Astrocyte (in vitro differentiated cells and primary cell): ENCODE measurements around the gene DCTN1. TPM values are rescaled to one million over a fixed set of nuclear protein-coding genes. Genes with fewer than 3 reads are reported as not detected.
"Not testable (repeated sequence)": the region's sequence is repeated elsewhere in the genome, so short reads cannot be mapped to it uniquely, and the experiment has no call there.

Source experiments
- DNase-seq: peaks from one replicate; pipeline ENCODE4 v3.0.0-alpha.2; 2010; ENCODE audit warnings: low read depth
- FAIRE-seq: peaks from 2 replicates; lab custom pipeline; 2011; peaks lifted over from hg19 to GRCh38; lab: Jason Lieb, UNC
- H2AFZ ChIP-seq: 2 replicates; pipeline ENCODE4 v1.6.0; 2012; ENCODE audit warnings: low read depth, low read length, inconsistent platforms
- H3K27ac ChIP-seq: 2 replicates; pipeline ENCODE4 v1.5.1; 2011; ENCODE audit warnings: low read depth, low read length, inconsistent platforms
- H3K27me3 ChIP-seq: 2 replicates; pipeline ENCODE4 v1.6.0; 2011; ENCODE audit warnings: low read length, inconsistent platforms; ENCODE audit not compliant: insufficient read depth
- H3K36me3 ChIP-seq: 2 replicates; pipeline ENCODE4 v1.5.1; 2011; ENCODE audit warnings: low read length, inconsistent platforms; ENCODE audit not compliant: insufficient read depth
- H3K4me1 ChIP-seq: 2 replicates; pipeline ENCODE4 v1.5.1; 2011; ENCODE audit warnings: low read length, inconsistent platforms; ENCODE audit not compliant: insufficient read depth
- H3K4me2 ChIP-seq: 2 replicates; pipeline ENCODE4 v1.6.0; 2012; ENCODE audit warnings: low read length, inconsistent platforms
- H3K4me3 ChIP-seq: 2 replicates; pipeline ENCODE4 v1.5.1; 2011; ENCODE audit warnings: low read depth, mild to moderate bottlenecking, low read length, inconsistent platforms; ENCODE audit not compliant: insufficient read depth
- H3K79me2 ChIP-seq: 2 replicates; pipeline ENCODE4 v1.6.0; 2012; ENCODE audit warnings: mild to moderate bottlenecking, low read length, inconsistent platforms; ENCODE audit not compliant: insufficient read depth
- H3K9ac ChIP-seq: 2 replicates; pipeline ENCODE4 v1.6.0; 2012; ENCODE audit warnings: mild to moderate bottlenecking, low read length, inconsistent platforms
- H3K9me3 ChIP-seq: 2 replicates; pipeline ENCODE4 v1.5.1; 2012; ENCODE audit warnings: low read depth, mild to moderate bottlenecking, low read length, inconsistent platforms; ENCODE audit not compliant: insufficient read depth
- H4K20me1 ChIP-seq: 2 replicates; pipeline ENCODE4 v1.6.0; 2012; ENCODE audit warnings: low read length, inconsistent platforms; ENCODE audit not compliant: insufficient read depth
- H3K27ac Mint-ChIP-seq: one replicate; pipeline ENCODE4 v1.8.0; 2021; ENCODE audit warnings: mild to moderate bottlenecking, mixed read lengths; ENCODE audit not compliant: unreplicated experiment
- H3K27me3 Mint-ChIP-seq: one replicate; pipeline ENCODE4 v1.8.0; 2021; ENCODE audit warnings: low read depth, mixed read lengths; ENCODE audit not compliant: unreplicated experiment
- H3K36me3 Mint-ChIP-seq: one replicate; pipeline ENCODE4 v1.8.0; 2021; ENCODE audit warnings: low read depth, mixed read lengths; ENCODE audit not compliant: unreplicated experiment
- H3K4me1 Mint-ChIP-seq: one replicate; pipeline ENCODE4 v1.8.0; 2021; ENCODE audit warnings: low read depth, mixed read lengths; ENCODE audit not compliant: unreplicated experiment
- H3K4me3 Mint-ChIP-seq: one replicate; pipeline ENCODE4 v1.8.0; 2021; ENCODE audit warnings: mild to moderate bottlenecking, moderate library complexity, mixed read lengths; ENCODE audit not compliant: unreplicated experiment
- H3K9me3 Mint-ChIP-seq: one replicate; pipeline ENCODE4 v1.8.0; 2021; ENCODE audit warnings: mild to moderate bottlenecking, mixed read lengths; ENCODE audit not compliant: unreplicated experiment
- EZH2 ChIP-seq: IDR thresholded peaks from 2 replicates; pipeline ENCODE4 v1.6.1; 2012; ENCODE audit warnings: mild to moderate bottlenecking, low read length, inconsistent platforms; ENCODE audit not compliant: insufficient read depth
- total RNA-seq: library from RNA; stranded (reverse); gene quantifications from 2 replicates; pipeline ENCODE4 v1.2.1, GENCODE V29; 2021
- TF ChIP-seq, protein P1 (sequence below): IDR thresholded peaks from 2 replicates; pipeline ENCODE4 v1.5.1; 2011; ENCODE audit warnings: low read depth, mild to moderate bottlenecking, inconsistent platforms, low read length, moderate library complexity; ENCODE audit not compliant: insufficient read depth

The DCTN1 gene
- total RNA-seq, 1 donor from 2014 or later = 215 TPM

DNA sequence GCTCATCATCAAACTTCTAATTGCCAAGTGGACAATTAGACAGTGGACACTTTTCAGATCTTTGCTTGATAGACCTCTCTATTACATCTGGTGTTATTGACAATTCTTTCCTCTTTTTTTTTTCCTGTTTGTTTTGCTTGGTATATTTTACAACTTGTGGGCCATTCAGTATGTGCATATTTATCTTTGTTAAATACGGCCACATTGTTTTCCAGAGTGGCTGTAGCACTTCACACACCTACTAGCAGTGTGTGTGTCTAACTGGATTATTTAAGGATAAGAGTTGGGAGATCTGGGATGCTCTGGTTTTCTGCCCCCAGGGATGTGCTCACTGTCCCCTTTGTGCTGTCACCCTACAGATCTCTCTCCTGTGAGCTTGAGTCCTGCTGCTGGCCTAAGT, 32.8 kb downstream of the DCTN1 start:
- Histone ChIP-seq H3K27ac (no peak overlapping the region), H3K4me3 (no peak overlapping the region), H3K4me1 (no peaks in the 10 kb centered on the region), H3K36me3 (no peaks in the 10 kb centered on the region), H3K9ac (no peak overlapping the region), H4K20me1 (no peaks in the 10 kb centered on the region), H3K27me3 (peaks cover 3% of the 10 kb centered on the region), H2AFZ (no peak overlapping the region), H3K79me2 (no peaks in the 10 kb centered on the region), H3K4me2 (no peak overlapping the region), H3K9me3 (no peaks in the 10 kb centered on the region)
- Mint-ChIP-seq H3K9me3 (no peaks in the 10 kb centered on the region), H3K4me3 (no peak overlapping the region), H3K4me1 (no peaks in the 10 kb centered on the region), H3K36me3 (no peaks in the 10 kb centered on the region), H3K27me3 (peaks cover 3% of the 10 kb centered on the region), H3K27ac (no peak overlapping the region)
- no peak for FAIRE-seq
- no peak for DNase-seq
- no peak for TF ChIP-seq EZH2
- TF ChIP-seq, protein P1, sequence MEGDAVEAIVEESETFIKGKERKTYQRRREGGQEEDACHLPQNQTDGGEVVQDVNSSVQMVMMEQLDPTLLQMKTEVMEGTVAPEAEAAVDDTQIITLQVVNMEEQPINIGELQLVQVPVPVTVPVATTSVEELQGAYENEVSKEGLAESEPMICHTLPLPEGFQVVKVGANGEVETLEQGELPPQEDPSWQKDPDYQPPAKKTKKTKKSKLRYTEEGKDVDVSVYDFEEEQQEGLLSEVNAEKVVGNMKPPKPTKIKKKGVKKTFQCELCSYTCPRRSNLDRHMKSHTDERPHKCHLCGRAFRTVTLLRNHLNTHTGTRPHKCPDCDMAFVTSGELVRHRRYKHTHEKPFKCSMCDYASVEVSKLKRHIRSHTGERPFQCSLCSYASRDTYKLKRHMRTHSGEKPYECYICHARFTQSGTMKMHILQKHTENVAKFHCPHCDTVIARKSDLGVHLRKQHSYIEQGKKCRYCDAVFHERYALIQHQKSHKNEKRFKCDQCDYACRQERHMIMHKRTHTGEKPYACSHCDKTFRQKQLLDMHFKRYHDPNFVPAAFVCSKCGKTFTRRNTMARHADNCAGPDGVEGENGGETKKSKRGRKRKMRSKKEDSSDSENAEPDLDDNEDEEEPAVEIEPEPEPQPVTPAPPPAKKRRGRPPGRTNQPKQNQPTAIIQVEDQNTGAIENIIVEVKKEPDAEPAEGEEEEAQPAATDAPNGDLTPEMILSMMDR = no peak

DNA sequence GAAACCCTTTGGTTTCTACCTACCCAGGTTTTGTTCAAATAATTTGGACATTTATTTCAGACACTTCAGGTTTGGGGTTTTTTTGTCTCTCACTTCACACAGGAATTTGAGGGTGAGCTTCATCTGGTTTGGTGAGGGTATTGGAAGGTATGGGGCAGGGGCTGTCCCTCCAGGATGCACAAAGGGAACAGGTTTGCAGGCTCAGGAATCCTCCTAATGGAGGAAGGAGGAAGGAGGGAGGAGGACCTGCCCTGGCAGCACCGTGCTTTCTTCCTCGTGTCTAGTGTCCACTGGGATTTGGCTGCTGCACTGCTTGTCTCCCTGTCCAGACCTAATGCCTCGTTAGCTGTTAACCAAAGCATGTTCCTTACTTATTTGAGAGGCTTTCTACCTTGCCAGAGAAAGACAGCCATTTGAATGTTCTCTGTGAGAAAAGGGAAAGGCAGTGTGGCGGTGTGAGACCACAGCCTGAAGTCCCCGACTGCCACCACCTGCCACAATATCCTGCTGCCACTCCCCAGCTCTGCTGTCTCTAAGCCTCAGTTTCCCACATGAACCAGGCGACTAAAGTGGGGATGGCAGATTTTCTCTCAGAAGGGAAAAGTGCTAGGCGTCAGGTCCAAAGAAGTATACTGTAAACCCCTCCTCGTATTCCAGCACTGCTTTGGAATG, 34.7 kb downstream of the DCTN1 start:
- Histone ChIP-seq H3K9ac (no peak overlapping the region), H2AFZ (no peak overlapping the region), H3K79me2 (no peaks in the 10 kb centered on the region), H3K9me3 (no peaks in the 10 kb centered on the region), H3K4me2 (no peak overlapping the region), H3K4me3 (no peak overlapping the region), H4K20me1 (no peaks in the 10 kb centered on the region), H3K27me3 (peaks cover 3% of the 10 kb centered on the region), H3K27ac (no peak overlapping the region), H3K4me1 (no peaks in the 10 kb centered on the region), H3K36me3 (no peaks in the 10 kb centered on the region)
- DNase-seq (no peak), FAIRE-seq (no peak)
- Mint-ChIP-seq H3K36me3 (no peaks in the 10 kb centered on the region), H3K9me3 (no peaks in the 10 kb centered on the region), H3K27me3 (peaks cover 3% of the 10 kb centered on the region), H3K27ac (no peak overlapping the region), H3K4me3 (no peak overlapping the region), H3K4me1 (no peaks in the 10 kb centered on the region)
- TF ChIP-seq, protein P1 = no peak
- no peak for TF ChIP-seq EZH2

DNA sequence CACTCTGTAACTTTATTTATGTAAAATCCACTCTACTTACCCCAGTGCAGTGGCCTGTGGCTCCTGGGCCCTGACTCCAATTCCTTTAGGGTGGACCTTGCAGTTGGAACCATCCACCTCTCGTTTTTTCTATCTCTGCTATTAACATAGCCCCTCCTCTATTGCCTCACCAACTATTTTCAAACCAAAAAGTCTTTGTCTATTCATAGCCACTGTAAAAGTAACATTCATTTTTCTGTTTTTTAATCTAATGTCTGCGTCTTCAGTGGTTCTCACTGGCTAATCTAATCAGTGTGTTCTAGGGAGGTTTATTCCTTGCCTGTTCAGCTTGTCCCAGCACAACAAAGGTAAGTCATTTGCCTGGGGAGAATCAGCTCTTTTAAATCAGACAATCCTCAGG, 36.8 kb downstream of the DCTN1 start, which contains the start of gene SLC4A5:
TSS of gene SLC4A5 (minus strand) at position 101 of the 400 bp plus-strand sequence. CDS start 28,393 bp downstream, outside the sequence.
- H3K27ac ChIP-seq = no peak within 1 kb of the TSS
- TF ChIP-seq, protein P1 = no peak
- no peak for TF ChIP-seq EZH2
- H3K36me3 ChIP-seq = no peaks in the 10 kb centered on the region
- H3K4me1 Mint-ChIP-seq = no peaks in the 10 kb centered on the region
- FAIRE-seq (no peak), DNase-seq (no peak)
- no peaks in the 10 kb centered on the region for H3K4me1 ChIP-seq
- H3K4me3 Mint-ChIP-seq = no peak within 1 kb of the TSS
- no peaks in the 10 kb centered on the region for H3K9me3 Mint-ChIP-seq
- no peak within 1 kb of the TSS for H3K4me2 ChIP-seq
- peaks cover 3% of the 10 kb centered on the region for H3K27me3 Mint-ChIP-seq
- H3K27me3 ChIP-seq = peaks cover 3% of the 10 kb centered on the region
- no peaks in the 10 kb centered on the region for H3K9me3 ChIP-seq
- H4K20me1 ChIP-seq = no peaks in the 10 kb centered on the region
- H3K4me3 ChIP-seq = no peak within 1 kb of the TSS
- H2AFZ ChIP-seq = no peak within 1 kb of the TSS
- no peaks in the 10 kb centered on the region for H3K79me2 ChIP-seq
- no peaks in the 10 kb centered on the region for H3K36me3 Mint-ChIP-seq
- no peak within 1 kb of the TSS for H3K27ac Mint-ChIP-seq
- H3K9ac ChIP-seq = no peak within 1 kb of the TSS

DNA sequence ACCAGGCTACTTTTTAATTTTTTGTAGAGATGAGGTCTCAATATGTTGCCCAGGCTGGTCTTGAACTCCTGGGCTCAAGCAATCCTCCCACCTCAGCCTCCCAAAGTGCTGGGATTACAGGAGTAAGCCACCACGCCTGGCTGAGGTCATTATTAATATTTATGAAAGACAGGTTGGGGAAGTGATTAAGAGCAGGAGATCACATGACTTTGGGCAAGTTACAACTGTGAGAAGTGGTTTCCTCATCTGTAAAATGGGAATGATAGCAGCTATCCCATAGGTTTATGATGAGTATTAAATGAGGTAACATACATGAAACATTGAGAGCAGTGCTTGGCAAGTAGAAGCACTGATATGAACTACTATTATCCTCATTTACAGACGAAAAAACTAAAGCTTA, 43.9 kb downstream of the DCTN1 start:
- H3K27me3 ChIP-seq, H3K36me3 Mint-ChIP-seq, H3K4me3 Mint-ChIP-seq, H3K4me3 ChIP-seq, H3K9me3 ChIP-seq, H3K27ac Mint-ChIP-seq, H3K79me2 ChIP-seq, H3K4me1 Mint-ChIP-seq, H3K4me1 ChIP-seq, H3K9ac ChIP-seq, H3K36me3 ChIP-seq, FAIRE-seq, H3K4me2 ChIP-seq, H3K9me3 Mint-ChIP-seq, H2AFZ ChIP-seq, H4K20me1 ChIP-seq, H3K27ac ChIP-seq, DNase-seq: not testable (repeated sequence)
- peaks cover 12% of the 10 kb centered on the region for H3K27me3 Mint-ChIP-seq
